ENCODE data around the gene TENM4.

- TF ChIP-seq L3MBTL2 (conservative IDR thresholded peaks at IDR 0.05): no peak
- TF ChIP-seq TARDBP (IDR thresholded peaks at IDR 0.05): no peak
- no peak for TF ChIP-seq LEF1 (IDR thresholded peaks at IDR 0.05; ENCODE audit: borderline replicate concordance)
- no peak for TF ChIP-seq SUZ12 (IDR thresholded peaks at IDR 0.05)
- no peak for TF ChIP-seq ELF4 (IDR thresholded peaks at IDR 0.05)
- TF ChIP-seq FOXM1 (IDR thresholded peaks at IDR 0.05; ENCODE audit: borderline replicate concordance): no peak
- no peak for TF ChIP-seq FOXK2 (IDR thresholded peaks at IDR 0.05)
- no peak for TF ChIP-seq FOXA1 (IDR thresholded peaks at IDR 0.05)
- no peak for TF ChIP-seq HDGF (IDR thresholded peaks at IDR 0.05; ENCODE audit: borderline replicate concordance)
- no peak for TF ChIP-seq CTBP1 (IDR thresholded peaks at IDR 0.05; ENCODE audit: borderline replicate concordance)
- no peak for TF ChIP-seq PKNOX1 (IDR thresholded peaks at IDR 0.05)
- no peak for TF ChIP-seq BHLHE40 (IDR thresholded peaks at IDR 0.05; ENCODE audit: borderline replicate concordance)
- no peak for TF ChIP-seq SP1 (IDR thresholded peaks at IDR 0.05)
- TF ChIP-seq ZNF384 (IDR thresholded peaks at IDR 0.05): no peak
These were observed 401.7 kb downstream of the TENM4 start for GRCh38 chr11:79039122-79039521.

All from HEK293T (cell line).